HG03520 (cell line): ENCODE data around the gene KRTAP10-1.

ENCODE experiments used
- ATAC-seq: cut with Tn5 transposase; IDR thresholded peaks from one replicate; pipeline ENCODE4 v1.9.1; 2021; ENCODE audit warnings: mild to moderate bottlenecking, moderate library complexity; ENCODE audit not compliant: unreplicated experiment

The KRTAP10-1 gene

GRCh38 chr21:44530221-44530902, 9.6 kb downstream of the KRTAP10-1 start:
- ATAC-seq, result no peak

DNA sequence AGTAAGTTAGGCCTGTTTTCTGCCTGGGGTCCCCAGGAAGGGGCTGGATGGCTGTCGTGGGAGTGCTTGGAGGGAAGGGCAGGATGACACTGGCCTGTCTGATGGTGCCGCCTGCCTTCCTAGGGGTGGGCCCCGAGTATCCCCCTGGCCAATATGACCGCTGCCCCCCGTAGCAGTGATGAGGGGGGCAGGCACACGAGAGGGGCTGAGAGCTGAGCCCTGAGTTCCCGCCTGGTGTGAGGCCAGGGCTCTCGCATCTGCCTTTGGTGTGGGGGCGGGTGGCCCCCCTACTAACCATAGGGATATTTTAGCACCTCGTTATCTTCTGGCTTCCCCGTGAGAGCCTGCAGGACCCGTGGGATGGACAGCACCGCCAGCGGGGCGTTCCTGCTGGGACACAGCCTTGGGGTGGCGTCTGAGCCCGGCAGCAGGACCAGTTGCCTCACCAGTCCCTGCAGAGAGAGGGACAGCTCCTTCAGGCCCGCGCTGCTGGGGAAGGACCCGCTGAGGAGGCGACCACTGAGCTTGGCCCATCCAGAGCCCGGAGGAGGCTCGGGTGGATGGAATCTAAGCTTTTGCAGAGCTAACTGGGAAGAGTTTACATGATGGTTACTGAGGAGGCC, 10.4 kb downstream of the KRTAP10-1 start:
- no peak for ATAC-seq

- no peak for ATAC-seq
Observed at GRCh38 chr21:44529011-44529421, 11.0 kb downstream of the KRTAP10-1 start.

GRCh38 chr21:44528634-44528995, 11.4 kb downstream of the KRTAP10-1 start:
- ATAC-seq, result no peak

- no peak for ATAC-seq
Observed at GRCh38 chr21:44527983-44528633, 11.9 kb downstream of the KRTAP10-1 start.

DNA sequence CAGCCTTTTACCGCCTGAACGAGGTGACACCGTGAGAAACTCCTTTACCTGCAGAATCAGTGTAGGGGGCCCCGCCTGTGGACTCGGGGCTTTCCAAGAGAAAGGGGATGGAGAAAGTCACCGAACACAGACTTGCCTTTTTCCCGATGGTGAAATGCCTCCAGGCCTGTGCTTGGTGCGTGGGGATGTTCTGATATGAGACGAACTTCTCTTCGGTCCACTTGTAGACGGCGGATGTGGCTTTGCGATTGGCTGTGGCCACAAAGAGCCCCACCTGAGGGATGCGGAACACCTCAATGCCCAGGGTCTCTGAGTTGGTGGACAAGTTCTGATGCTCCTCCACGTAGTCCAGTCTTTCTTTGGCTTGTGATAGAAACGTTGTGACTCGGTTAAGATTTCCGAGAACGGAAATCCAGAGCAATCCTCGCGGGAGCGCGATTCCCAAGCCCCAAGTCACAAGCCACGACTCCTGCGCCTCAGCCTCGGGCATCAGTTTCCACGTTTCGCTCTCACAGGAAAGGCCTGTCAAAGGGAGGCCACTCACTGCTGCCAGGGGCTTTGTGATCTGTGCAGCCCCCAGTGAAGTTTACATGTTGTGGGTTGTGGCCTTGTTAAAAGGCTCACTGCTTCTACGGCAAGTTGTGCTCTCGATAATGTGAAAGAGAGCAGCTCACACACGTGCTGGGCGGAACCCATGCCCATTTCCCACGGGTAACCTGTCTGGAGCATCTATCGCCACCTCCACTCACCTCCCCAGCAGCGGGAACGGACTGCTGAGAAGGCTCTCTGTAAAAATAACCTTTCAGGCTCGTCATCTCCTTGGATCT, 12.6 kb downstream of the KRTAP10-1 start:
- no peak for ATAC-seq

DNA sequence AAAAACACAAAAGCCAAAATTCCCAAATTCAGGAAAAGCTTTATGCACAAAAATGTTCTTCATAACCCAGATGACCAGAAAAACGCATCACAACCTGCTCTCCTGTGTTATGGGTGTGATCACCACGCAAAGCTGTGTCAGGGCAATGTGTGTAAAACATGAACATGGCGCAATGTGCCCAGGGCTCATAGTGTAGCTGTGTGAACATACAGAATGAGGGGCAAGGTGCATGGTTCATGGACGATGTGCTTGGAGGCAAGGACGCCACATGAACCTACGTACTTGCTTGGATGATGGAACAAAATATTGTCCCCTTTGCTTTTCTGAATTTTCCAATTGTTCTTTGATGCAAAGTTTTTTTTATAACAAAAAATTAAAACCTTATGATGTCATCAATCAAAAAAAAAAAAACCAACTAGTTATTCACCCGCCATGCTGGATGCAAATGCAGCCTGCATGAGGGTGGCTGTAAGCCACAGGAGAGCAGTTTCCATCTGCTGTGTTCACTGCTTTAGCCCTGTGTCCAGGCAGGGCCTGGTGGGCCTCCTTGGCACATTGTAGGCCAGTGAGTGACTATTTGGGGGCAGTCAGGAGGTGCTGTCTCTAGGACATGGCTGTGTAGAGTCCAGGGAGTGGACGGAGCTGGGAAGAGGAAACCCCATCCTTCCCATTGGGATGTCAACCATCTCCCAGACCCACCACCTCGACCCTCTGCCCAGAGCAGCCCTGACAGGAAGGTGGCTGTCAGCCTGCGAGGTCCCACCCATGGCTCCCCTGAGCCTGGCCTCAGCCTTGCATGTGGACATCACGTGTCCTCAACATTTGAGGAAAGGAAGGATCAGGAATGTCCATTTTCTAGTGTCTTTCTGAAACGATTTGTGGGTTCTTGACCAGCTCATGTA, 13.6 kb downstream of the KRTAP10-1 start:
- no peak for ATAC-seq

- ATAC-seq, result no peak
Observed at GRCh38 chr21:44525391-44526095, 14.5 kb downstream of the KRTAP10-1 start.

- ATAC-seq, result no peak
Observed at GRCh38 chr21:44524414-44525371, 15.3 kb downstream of the KRTAP10-1 start.

DNA sequence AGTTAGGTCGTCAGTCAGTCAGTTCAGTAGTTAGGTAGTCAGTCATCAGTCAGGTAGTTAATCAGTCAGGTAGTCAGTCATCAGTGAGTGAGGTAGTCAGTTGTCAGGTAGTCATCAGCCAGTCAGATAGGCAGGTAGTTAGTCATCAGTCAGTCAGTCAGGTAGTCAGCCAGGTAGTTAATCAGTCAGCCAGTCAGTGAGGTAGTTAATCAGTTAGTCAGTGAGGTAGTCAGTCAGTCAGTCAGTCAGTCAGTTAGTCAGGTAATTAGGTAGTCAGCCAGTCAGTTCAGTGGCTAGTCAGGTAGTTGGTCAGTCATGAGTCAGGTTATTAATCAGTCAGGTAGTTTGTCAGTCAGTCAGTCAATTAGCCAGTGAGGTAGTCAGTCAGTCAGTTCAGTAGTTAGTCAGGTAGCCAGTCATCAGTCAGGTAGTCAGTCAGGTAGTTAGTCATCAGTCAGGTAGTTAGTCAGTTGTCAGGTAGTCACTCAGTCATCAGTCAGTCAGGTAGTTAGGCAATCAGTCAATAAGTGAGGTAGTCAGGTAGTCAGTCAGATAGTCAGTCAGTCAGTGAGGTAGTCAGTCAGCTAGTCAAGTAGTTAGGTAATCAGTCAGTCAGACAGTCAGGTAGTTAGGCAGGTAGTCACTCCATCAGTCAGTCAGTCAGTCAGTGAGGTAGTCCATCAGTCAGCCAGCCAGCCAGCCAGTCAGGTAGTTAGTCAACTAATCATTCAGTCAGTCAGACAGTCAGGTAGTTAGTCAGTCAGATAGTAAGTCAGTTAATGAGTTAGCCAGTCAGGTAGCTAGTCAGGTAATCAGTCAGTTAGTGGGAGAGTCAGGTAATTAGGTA, 16.2 kb downstream of the KRTAP10-1 start:
- no peak for ATAC-seq

GRCh38 chr21:44522753-44523204, 17.2 kb downstream of the KRTAP10-1 start:
- no peak for ATAC-seq

DNA sequence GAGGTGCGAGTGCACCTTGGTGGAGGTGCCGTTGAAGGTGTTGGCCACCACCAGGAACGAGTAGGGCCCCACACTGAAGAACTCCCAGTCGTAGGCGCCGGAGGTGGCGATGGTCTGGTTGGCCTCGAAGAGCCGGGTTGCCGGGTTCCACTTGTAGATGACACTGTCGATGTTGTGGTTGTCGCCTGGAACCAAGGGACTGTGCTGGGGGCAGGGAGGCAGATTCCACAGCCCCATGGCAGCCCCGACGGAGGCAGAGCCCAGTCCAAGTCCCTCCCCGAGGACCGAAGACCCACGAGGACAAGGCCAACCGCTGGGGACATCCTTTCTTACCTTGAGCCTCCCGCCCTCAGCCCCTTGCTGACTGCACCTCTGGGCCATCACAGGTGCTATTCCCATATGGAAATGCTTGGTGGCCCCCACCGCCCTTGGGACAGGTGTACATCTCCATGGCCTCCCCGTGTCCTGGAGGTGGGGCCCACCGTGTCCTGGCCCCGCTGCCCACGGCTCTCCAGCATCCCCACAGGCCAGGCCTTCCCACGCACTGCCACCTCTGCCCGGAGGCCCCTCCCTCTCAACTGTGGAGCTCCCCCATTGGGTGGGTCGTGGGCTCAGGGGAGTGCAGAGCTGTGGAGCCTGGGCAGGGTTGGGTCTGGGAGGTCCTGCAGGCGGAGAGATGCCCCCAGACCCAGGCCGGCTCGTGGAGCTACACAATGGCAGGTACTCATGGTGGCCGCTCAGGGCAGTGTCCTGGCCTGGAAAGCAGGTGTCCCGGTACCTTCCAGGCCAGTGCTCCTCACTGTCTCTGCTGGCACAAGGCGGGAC, 17.9 kb downstream of the KRTAP10-1 start:
- no peak for ATAC-seq

GRCh38 chr21:44521301-44521927, 18.6 kb downstream of the KRTAP10-1 start:
- ATAC-seq, result no peak

GRCh38 chr21:44520326-44521300, 19.4 kb downstream of the KRTAP10-1 start:
- no peak for ATAC-seq
